Activated naive CD4-positive, alpha-beta T cell treated with anti-CD3 and anti-CD28 coated beads, Interleukin-2, amount 50 U/mL, for 72 hours (primary cell): Measurements from ENCODE around the gene GPR161. TPM values are rescaled to one million over a fixed set of nuclear protein-coding genes. Genes with fewer than 3 reads are reported as not detected.
"Not testable (repeated sequence)": the region's sequence is repeated elsewhere in the genome, so short reads cannot be mapped to it uniquely, and the experiment has no call there.

Experiments
- ATAC-seq, 2 donors: fragments of 150-1000 bp; cut with Tn5 transposase; 2 replicates each; pipeline ENCODE4 v1.10.0; 2021; ENCODE audit warnings: mild to moderate bottlenecking in 2 of 2, moderate library complexity in 2 of 2
- DNase-seq, 2 donors: peaks; one replicate each; pipeline ENCODE4 v3.0.0; 2021 to 2022; ENCODE audit warnings: low spot score in 2 of 2
- H3K27ac Mint-ChIP-seq, 2 donors: one replicate each; pipeline ENCODE4 v1.8.0; 2022; ENCODE audit warnings: mild to moderate bottlenecking in 2 of 2, mixed read lengths in 2 of 2
- H3K36me3 Mint-ChIP-seq, 2 donors: one replicate each; pipeline ENCODE4 v1.8.0; 2022; ENCODE audit warnings: mixed read lengths in 2 of 2
- H3K9me3 Mint-ChIP-seq, 2 donors: one replicate each; pipeline ENCODE4 v1.8.0; 2022; ENCODE audit warnings: mixed read lengths in 2 of 2
- total RNA-seq, 2 donors: library from RNA; stranded (reverse); gene quantifications; one replicate each; pipeline ENCODE4 v1.2.3, GENCODE V29; 2022

Gene GPR161
- total RNA-seq, 2 donors from 2014 or later = 0.34 to 0.53 TPM

DNA sequence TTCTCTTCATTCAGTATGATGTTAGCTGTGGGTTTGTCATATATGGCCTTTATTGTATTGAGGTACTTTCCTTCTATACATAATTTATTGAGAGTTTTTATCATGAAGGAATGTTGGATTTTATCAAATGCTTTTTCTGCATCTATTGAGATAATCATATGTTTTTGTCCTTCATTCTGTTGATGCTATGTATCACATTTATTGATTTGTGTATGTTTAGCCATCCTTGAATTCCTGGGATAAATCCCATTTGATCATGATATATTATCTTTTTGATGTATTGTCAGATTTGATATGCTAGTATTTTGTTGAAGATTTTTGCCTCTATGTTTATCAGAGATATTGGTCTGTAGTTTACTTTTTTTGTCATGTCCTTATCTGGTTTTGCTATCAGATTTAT, 20.9 kb upstream of the GPR161 start:
- H3K9me3 Mint-ChIP-seq = peaks cover 22 to 26% of the 10 kb centered on the region in 2 donors
- DNase-seq = no peak

GRCh38 chr1:168155910-168156309, 19.2 kb upstream of the GPR161 start:
- peaks cover 20 to 24% of the 10 kb centered on the region in 2 donors for H3K36me3 Mint-ChIP-seq
- DNase-seq = no peak
- no peak for ATAC-seq
- no peak overlapping the region for H3K27ac Mint-ChIP-seq
- peaks cover 22% of the 10 kb centered on the region in 2 donors for H3K9me3 Mint-ChIP-seq

More for the DNA sequence above, 20.9 kb upstream of the GPR161 start:
- Mint-ChIP-seq H3K36me3 (peaks cover 25 to 29% of the 10 kb centered on the region in 2 donors), H3K27ac (no peak overlapping the region)
- no peak for ATAC-seq

GRCh38 chr1:168154707-168155106, 18.0 kb upstream of the GPR161 start:
- Mint-ChIP-seq H3K36me3 (peaks cover 9 to 12% of the 10 kb centered on the region in 2 donors), H3K9me3 (peaks cover 12 to 13% of the 10 kb centered on the region in 2 donors)
- ATAC-seq, H3K27ac Mint-ChIP-seq, DNase-seq: not testable (repeated sequence)

GRCh38 chr1:168151935-168152334, 15.2 kb upstream of the GPR161 start:
- Mint-ChIP-seq H3K9me3 (no peaks in the 10 kb centered on the region), H3K27ac (no peak overlapping the region), H3K36me3 (no peaks in the 10 kb centered on the region)
- no peak for ATAC-seq
- no peak for DNase-seq

- no peak for DNase-seq
- Mint-ChIP-seq H3K27ac (no peak overlapping the region), H3K36me3 (no peaks in the 10 kb centered on the region), H3K9me3 (no peaks in the 10 kb centered on the region)
- no peak for ATAC-seq
Measured at GRCh38 chr1:168150283-168150682, 13.6 kb upstream of the GPR161 start.

DNA sequence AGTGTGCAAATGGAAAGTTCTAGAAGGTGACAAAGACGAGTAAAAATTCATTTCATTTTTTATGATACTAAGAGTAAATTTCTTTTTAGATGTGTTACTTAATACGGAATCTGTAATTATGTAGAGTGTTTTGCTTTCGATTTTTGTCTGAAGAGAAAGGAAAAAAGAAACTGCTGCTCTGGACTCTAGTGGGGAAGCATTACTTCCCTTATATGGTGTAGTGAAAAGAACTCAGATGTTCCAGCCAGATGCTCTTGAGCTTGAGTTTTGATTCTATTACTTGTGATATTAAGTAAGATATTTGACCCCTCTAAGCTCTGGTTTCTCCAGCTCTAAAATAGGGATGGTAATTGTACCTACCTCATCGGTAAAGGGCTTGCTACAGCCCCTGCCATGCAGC, 12.2 kb upstream of the GPR161 start:
- ATAC-seq (no peak), DNase-seq (no peak)
- no peaks in the 10 kb centered on the region for H3K9me3 Mint-ChIP-seq
- H3K36me3 Mint-ChIP-seq = no peaks in the 10 kb centered on the region
- H3K27ac Mint-ChIP-seq = no peak overlapping the region

- no peak for ATAC-seq
- Mint-ChIP-seq H3K27ac (no peak overlapping the region), H3K9me3 (no peaks in the 10 kb centered on the region), H3K36me3 (no peaks in the 10 kb centered on the region)
- no peak for DNase-seq
Measured at GRCh38 chr1:168146626-168147025, 9.9 kb upstream of the GPR161 start.

- no peak for ATAC-seq
Measured at GRCh38 chr1:168146160-168146539, 9.4 kb upstream of the GPR161 start.

DNA sequence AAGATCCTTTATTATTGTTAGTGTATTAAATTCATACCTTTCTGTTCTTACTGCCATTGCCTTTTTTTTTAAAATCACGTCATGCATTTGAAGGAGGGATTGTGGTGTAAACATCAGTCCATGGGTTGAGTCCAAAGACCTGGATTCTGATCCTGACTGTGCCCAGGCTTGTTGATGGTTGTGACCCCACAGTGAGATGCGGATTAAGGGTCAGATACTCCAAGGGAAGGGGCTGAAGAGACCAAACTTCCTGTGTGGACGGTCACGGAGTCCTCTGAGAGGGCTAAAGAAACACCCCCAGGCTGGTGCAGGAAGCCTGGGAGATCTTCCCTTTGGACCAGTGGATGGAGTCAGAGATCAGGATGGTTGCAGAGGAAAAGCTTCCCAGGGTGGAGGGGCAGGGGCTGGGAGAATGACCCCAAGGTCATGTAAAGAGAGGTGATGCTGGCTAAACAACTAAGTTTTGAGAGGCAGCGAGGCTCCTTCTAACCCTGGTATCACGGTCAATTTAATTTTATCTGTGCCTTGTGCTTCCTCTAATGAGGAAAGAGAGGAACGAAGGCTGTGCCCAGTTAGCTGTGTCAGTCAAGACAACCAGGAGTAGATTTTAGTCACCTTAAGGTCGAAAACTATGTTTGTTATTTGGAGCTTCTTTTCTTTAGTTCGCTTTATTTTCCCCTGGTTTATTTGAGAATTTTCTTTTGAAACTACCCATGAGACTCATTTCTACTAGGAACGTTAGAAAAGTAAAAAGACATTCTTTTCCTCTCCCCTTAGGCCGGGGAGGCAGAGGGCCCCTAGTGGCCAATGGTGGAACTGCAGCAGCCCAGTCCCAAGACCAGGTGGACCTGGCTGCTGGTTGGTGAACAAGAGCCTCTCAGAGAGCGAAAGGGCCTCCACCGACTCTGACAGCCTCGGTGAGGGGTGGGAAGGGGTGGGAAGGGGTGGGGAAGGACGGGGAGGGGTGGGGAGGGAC, 8.7 kb upstream of the GPR161 start:
- DNase-seq (peak; percentile 82 to 94), ATAC-seq (peak; percentile 98 to 100)
- Mint-ChIP-seq H3K27ac (peak overlapping the region in 1 of 2 donors; percentile 83), H3K36me3 (no peaks in the 10 kb centered on the region), H3K9me3 (no peaks in the 10 kb centered on the region)

More at GRCh38 chr1:168146160-168146539, 9.4 kb upstream of the GPR161 start:
- H3K36me3 Mint-ChIP-seq = no peaks in the 10 kb centered on the region
- H3K27ac Mint-ChIP-seq = peak overlapping the region in 1 of 2 donors; percentile 83
- H3K9me3 Mint-ChIP-seq = no peaks in the 10 kb centered on the region
- no peak for DNase-seq

DNA sequence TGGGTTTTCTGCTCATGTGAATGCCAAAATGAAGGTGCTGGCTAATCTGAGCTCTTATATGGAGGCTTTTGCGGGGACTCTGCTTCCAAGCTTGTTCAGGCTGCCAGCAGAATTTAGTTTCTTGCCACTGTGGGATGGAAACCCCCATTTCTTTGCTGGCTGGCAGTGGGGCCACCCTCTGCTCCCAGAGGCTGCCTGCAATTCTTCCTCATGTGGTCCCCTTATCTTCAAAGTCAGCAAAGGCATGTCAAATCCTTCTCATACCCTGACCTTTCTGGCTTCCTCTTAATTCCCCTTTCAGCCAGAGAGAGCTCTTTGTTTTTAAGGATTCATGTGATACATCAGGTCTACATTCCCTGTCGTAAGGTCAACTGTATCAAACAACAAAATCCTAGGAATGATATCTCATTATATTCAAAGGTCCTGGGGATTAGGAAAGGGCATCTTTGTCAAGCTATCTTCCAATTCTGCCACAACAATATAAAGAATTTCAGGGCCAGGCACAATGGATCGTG, 5.2 kb upstream of the GPR161 start:
- Mint-ChIP-seq H3K9me3 (no peaks in the 10 kb centered on the region), H3K36me3 (peaks cover 6% of the 10 kb centered on the region in 2 donors), H3K27ac (no peak overlapping the region)
- DNase-seq = no peak
- ATAC-seq = no peak

GRCh38 chr1:168139070-168139469, 2.3 kb upstream of the GPR161 start:
- ATAC-seq (no peak), DNase-seq (no peak)
- no peak overlapping the region for H3K27ac Mint-ChIP-seq
- H3K9me3 Mint-ChIP-seq = no peaks in the 10 kb centered on the region
- H3K36me3 Mint-ChIP-seq = peaks cover 7% of the 10 kb centered on the region in 2 donors

DNA sequence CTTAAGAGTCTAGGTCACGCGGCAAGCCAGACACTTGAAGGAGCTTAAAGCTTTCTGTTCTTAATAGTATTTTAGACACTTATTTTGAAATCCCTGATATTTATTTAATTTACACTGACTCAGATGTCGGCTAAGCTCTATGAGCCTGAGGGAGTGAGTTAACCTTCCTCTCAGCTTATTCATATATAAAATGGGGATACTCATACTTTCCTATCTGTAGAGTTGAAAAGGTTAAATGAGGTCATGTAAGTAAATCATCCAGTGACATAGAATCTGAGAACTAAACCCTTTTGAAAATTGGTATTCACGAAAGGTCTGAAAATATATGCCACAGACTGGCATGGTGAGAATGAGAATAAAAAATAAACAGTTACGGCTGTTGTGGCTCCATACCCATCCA, 1.4 kb upstream of the GPR161 start:
- peak; percentile 53 to 62 for ATAC-seq
- no peaks in the 10 kb centered on the region for H3K9me3 Mint-ChIP-seq
- no peak overlapping the region for H3K27ac Mint-ChIP-seq
- DNase-seq = no peak
- H3K36me3 Mint-ChIP-seq = peaks cover 7% of the 10 kb centered on the region in 2 donors

DNA sequence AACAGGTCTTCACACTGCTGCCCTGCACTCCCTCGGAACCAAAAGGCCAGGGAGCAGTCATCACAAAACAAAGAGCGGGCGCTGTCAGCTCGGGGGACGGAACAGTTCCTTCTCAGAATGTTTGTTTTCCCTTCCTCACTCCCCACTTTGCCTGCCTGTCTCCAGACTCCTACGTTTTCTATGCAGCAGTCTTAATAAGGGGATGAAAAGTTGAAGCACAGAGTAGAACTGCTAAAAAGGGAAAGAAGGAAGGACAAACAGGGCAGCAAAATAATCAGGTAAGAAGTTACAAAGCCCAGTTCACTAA, 738 bp upstream of the GPR161 start:
- peaks cover 7% of the 10 kb centered on the region in 2 donors for H3K36me3 Mint-ChIP-seq
- ATAC-seq (no peak), DNase-seq (no peak)
- H3K27ac Mint-ChIP-seq = peak overlapping the region; percentile 12 to 83
- H3K9me3 Mint-ChIP-seq = no peaks in the 10 kb centered on the region

- DNase-seq = peak in 1 of 2 donors; percentile 28
- Mint-ChIP-seq H3K9me3 (no peaks in the 10 kb centered on the region), H3K36me3 (peaks cover 7% of the 10 kb centered on the region in 2 donors), H3K27ac (no peak overlapping the region)
- ATAC-seq = peak in 1 of 2 donors; percentile 30
Measured at GRCh38 chr1:168135921-168136708, 615 bp downstream of the GPR161 start.

DNA sequence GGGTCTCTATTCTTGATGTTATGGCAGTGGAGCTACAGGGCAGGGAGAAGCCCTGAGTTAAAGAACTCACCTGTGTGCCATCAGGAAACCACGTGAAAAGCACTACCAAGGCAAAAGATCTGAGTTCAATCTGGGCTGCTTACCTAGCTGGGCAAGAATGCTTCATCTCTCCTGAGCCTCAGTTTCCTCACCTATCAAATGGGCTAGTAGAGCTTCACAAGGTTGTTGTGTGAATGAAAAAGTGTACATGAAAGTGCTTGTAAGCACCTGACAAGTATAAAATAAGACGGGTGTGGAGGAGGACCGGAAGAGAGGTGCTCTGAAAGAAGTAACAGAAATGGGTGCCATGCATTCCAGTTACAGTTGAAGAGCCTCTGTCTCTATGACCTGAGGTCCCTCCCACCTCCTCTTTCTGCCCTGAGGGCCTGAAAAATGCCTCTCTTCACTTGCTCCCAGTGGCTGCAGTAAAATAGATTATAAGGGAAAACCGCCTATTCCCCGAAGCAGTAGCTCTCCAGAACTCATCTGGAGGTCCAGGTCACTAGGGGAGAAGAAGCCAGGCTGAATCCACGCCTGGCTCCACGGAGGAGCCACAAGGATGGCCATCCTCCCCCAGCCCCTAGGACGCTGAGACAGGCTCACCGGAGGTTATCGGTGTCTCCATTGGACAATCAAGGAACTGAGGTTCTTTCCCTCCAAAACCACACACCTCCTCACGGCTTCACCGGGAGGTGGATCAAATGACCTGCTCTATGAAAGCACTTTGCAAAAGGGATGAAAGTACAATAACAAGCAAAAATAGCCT, 1.4 kb downstream of the GPR161 start:
- Mint-ChIP-seq H3K27ac (no peak overlapping the region), H3K9me3 (no peaks in the 10 kb centered on the region), H3K36me3 (peaks cover 7% of the 10 kb centered on the region in 2 donors)
- ATAC-seq = peak in 1 of 2 donors; percentile 5
- no peak for DNase-seq

DNA sequence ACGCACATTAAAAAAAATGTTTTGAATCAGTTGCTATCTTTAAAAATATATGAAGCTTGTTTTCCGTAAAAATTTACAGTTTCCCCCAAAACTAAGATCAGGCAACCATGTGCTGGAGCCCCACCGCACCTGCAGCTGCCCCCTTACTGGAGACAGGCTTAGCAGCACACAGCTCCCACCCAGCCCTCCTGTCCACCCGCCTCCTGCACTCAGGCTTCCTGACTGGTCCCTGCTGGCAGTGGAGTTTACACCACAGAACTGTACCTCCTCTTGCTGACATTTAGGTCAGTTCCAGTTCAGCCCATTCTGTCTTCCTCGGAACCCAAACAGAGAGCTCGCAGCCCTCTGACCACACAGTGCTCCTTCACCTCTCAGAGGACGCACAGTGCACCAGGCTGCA, 2.1 kb downstream of the GPR161 start:
- DNase-seq (no peak), ATAC-seq (no peak)
- Mint-ChIP-seq H3K36me3 (peaks cover 7% of the 10 kb centered on the region in 2 donors), H3K27ac (no peak overlapping the region), H3K9me3 (no peaks in the 10 kb centered on the region)
